WI38 (cell line): ENCODE data around the gene NEK6.

Source experiments
- H3K4me3 ChIP-seq: 2 replicates; pipeline ENCODE4 v1.5.1; 2011; ENCODE audit warnings: low read depth, mild to moderate bottlenecking, control low read depth, low read length
- CTCF ChIP-seq: IDR thresholded peaks from 2 replicates; pipeline ENCODE4 v1.5.1; 2012; ENCODE audit warnings: low read depth, mild to moderate bottlenecking, control low read depth, low read length

The NEK6 gene

GRCh38 chr9:124375726-124376125 is 118.0 kb downstream of the NEK6 start:
- TF ChIP-seq CTCF = no peak
- H3K4me3 ChIP-seq = no peak overlapping the region

- H3K4me3 ChIP-seq = no peak overlapping the region
- no peak for TF ChIP-seq CTCF
Measured at GRCh38 chr9:124376329-124376728, 118.6 kb downstream of the NEK6 start.

- no peak for TF ChIP-seq CTCF
- no peak overlapping the region for H3K4me3 ChIP-seq
Measured at GRCh38 chr9:124377551-124378406, 120.0 kb downstream of the NEK6 start.

GRCh38 chr9:124381170-124381945 is 123.6 kb downstream of the NEK6 start:
- H3K4me3 ChIP-seq = no peak overlapping the region

GRCh38 chr9:124384210-124384609 is 126.5 kb downstream of the NEK6 start:
- no peak for TF ChIP-seq CTCF
- H3K4me3 ChIP-seq = no peak overlapping the region

More at GRCh38 chr9:124381170-124381945, 123.6 kb downstream of the NEK6 start:
- no peak for TF ChIP-seq CTCF

GRCh38 chr9:124384846-124385245 is 127.1 kb downstream of the NEK6 start:
- TF ChIP-seq CTCF = no peak

GRCh38 chr9:124385623-124386022 is 127.9 kb downstream of the NEK6 start:
- no peak for TF ChIP-seq CTCF
- H3K4me3 ChIP-seq = no peak overlapping the region

More at GRCh38 chr9:124384846-124385245, 127.1 kb downstream of the NEK6 start:
- H3K4me3 ChIP-seq = no peak overlapping the region
